ENCODE results near the gene GDF9.

DNA sequence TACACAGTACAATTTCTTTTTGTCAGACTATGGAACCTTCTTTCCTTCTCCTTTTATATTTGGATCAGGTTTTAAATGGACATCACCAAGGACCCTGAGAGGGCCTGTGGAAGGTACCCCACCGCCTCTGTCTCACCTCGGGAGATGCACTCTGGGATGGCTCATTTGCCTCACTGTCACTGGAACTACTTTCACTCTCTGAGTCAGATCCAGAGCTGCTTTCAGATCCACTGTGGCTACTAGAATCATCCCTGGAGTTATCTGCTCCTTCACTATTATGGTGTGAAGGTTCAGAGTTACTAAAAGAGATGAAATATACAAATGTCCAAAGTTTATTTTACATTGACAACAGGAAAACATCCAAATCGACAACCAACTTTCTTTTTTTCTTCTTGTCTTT lies 31.8 kb upstream of the GDF9 start:
- TF ChIP-seq CTCF (IDR thresholded peaks at IDR 0.05) (no peak), POLR2A (IDR thresholded peaks at IDR 0.05) (no peak)

All from thyroid gland (tissue), 4 donors.